Keratinocyte (primary cell): ENCODE measurements around the gene NF1. TPM values are rescaled to one million over a fixed set of nuclear protein-coding genes. Genes with fewer than 3 reads are reported as not detected.
"Not testable (repeated sequence)": the region's sequence is repeated elsewhere in the genome, so short reads cannot be mapped to it uniquely, and the experiment has no call there.

Experiments used
- DNase-seq: peaks from one replicate; pipeline ENCODE4 v3.0.0-alpha.2; 2011; ENCODE audit warnings: low read depth, missing footprints, low spot score
- FAIRE-seq: peaks from 2 replicates; lab custom pipeline; 2011; peaks lifted over from hg19 to GRCh38; lab: Jason Lieb, UNC
- H2AFZ ChIP-seq: 2 replicates; pipeline ENCODE4 v1.6.0; 2012; ENCODE audit warnings: low read length, control low read depth, inconsistent platforms; ENCODE audit not compliant: control insufficient read depth
- H3K27ac ChIP-seq: 2 replicates; pipeline ENCODE4 v1.5.1; 2011; ENCODE audit warnings: low read length; ENCODE audit not compliant: control insufficient read depth, insufficient read depth
- H3K27me3 ChIP-seq: 3 replicates; pipeline ENCODE4 v1.6.0; 2011; ENCODE audit warnings: low read length; ENCODE audit not compliant: control insufficient read depth, insufficient read depth; ENCODE audit errors: extremely low read depth
- H3K36me3 ChIP-seq, 2 experiments: 2 replicates in 1 of 2; 3 replicates in 1 of 2; pipeline ENCODE4 v1.5.1; 2011; ENCODE audit warnings: low read length in 2 of 2, mild to moderate bottlenecking in 1 of 2; ENCODE audit not compliant: control insufficient read depth in 2 of 2, insufficient read depth in 2 of 2; ENCODE audit errors: extremely low read depth in 1 of 2
- H3K4me1 ChIP-seq: 3 replicates; pipeline ENCODE4 v1.5.1; 2011; ENCODE audit warnings: low read length; ENCODE audit not compliant: control insufficient read depth, insufficient read depth; ENCODE audit errors: extremely low read depth
- H3K4me2 ChIP-seq: 3 replicates; pipeline ENCODE4 v1.6.0; 2011; ENCODE audit warnings: low read depth, low read length; ENCODE audit not compliant: control insufficient read depth, insufficient read depth; ENCODE audit errors: extremely low read depth
- H3K4me3 ChIP-seq, 3 experiments: fragments of 200-600 bp in 1 of 3; sonication (generic) in 1 of 3; 2 replicates in 2 of 3; 3 replicates in 1 of 3; pipeline ENCODE4 v1.5.1; 2011 to 2016; ENCODE audit warnings: low read length in 3 of 3, mild to moderate bottlenecking in 3 of 3, control low read depth in 2 of 3, inconsistent platforms in 1 of 3, low read depth in 1 of 3, mixed read lengths in 1 of 3, mixed run types in 1 of 3, moderate library complexity in 1 of 3; ENCODE audit not compliant: control insufficient read depth in 2 of 3, insufficient read depth in 2 of 3; ENCODE audit errors: extremely low read depth in 1 of 3
- H3K79me2 ChIP-seq: 2 replicates; pipeline ENCODE4 v1.6.0; 2012; ENCODE audit warnings: low read length; ENCODE audit not compliant: control insufficient read depth, insufficient read depth
- H3K9ac ChIP-seq: 3 replicates; pipeline ENCODE4 v1.6.0; 2011; ENCODE audit warnings: low read length; ENCODE audit not compliant: control insufficient read depth, insufficient read depth; ENCODE audit errors: extremely low read depth
- H3K9me1 ChIP-seq: 3 replicates; pipeline ENCODE4 v1.6.0; 2011; ENCODE audit warnings: low read length; ENCODE audit not compliant: control insufficient read depth, insufficient read depth; ENCODE audit errors: extremely low read depth
- H3K9me3 ChIP-seq: 2 replicates; pipeline ENCODE4 v1.5.1; 2012; ENCODE audit warnings: low read depth, low read length; ENCODE audit not compliant: control insufficient read depth
- H4K20me1 ChIP-seq: 3 replicates; pipeline ENCODE4 v1.6.0; 2011; ENCODE audit warnings: low read length; ENCODE audit not compliant: control insufficient read depth, insufficient read depth; ENCODE audit errors: extremely low read depth
- CTCF ChIP-seq, 3 experiments: IDR thresholded peaks in 1 of 3; conservative IDR thresholded peaks in 1 of 3; optimal IDR thresholded peaks in 1 of 3; 2 replicates in 2 of 3; 3 replicates in 1 of 3; pipeline versions ENCODE3 to v1.5.1; 2011; ENCODE audit warnings: low read length in 3 of 3, mild to moderate bottlenecking in 3 of 3, moderate library complexity in 2 of 3, control low read depth in 1 of 3, inconsistent platforms in 1 of 3; ENCODE audit not compliant: insufficient read depth in 2 of 3; ENCODE audit errors: extremely low read depth in 1 of 3
- EZH2 ChIP-seq: IDR thresholded peaks from one replicate; pipeline ENCODE4 v1.6.1; 2012; ENCODE audit warnings: inconsistent platforms, mild to moderate bottlenecking, low read length, moderate library complexity
- dilution Hi-C: fragments of 300-500 bp; cut with MboI; formaldehyde crosslinking; loops from one replicate; pipeline ENCODE4 v1.7.0; 2020; ENCODE audit warnings: low sequenced_read_pairs; ENCODE audit not compliant: extremely low pct_ligation_motif_present
- polyA plus RNA-seq, 5 experiments: library from polyadenylated mRNA; depleted of rRNA in 3 of 5; stranded (reverse) in 3 of 5; stranded (forward) in 1 of 5; unstranded in 1 of 5; fragments of >200 nt; gene quantifications; 1 replicate in 1 of 5; 2 replicates in 3 of 5; 3 replicates in 1 of 5; pipeline versions ENCODE4 v1.2.1 to v1.2.3, GENCODE V29; 2011 to 2012; ENCODE audit warnings: missing spikeins in 2 of 5, low read depth in 1 of 5, low replicate concordance in 1 of 5

NF1 gene
- polyA plus RNA-seq, 1 donor (not counting 4 experiments of a cell fraction or from before 2014, with no cell fraction given): 26.7 TPM

- dilution Hi-C loops: no loop called here
- DNase-seq: no peak
- H3K36me3 ChIP-seq: no peaks in the 10 kb centered on the region
- no peaks in the 10 kb centered on the region for H3K79me2 ChIP-seq
- no peak overlapping the region for H3K4me3 ChIP-seq
- H3K9ac ChIP-seq: no peak overlapping the region
- TF ChIP-seq CTCF (optimal IDR thresholded peaks at IDR 0.05 in 1 of 3, IDR thresholded peaks at IDR 0.05 in 1 of 3, conservative IDR thresholded peaks at IDR 0.05 in 1 of 3; ENCODE audit: extremely low read depth in 1 of 3, insufficient read depth in 2 of 3, low read length in 3 of 3): no peak
- TF ChIP-seq EZH2: no peak
- no peaks in the 10 kb centered on the region for H4K20me1 ChIP-seq
- H3K9me3 ChIP-seq: no peaks in the 10 kb centered on the region
- H3K27me3 ChIP-seq: no peaks in the 10 kb centered on the region
- H2AFZ ChIP-seq: no peak overlapping the region
- FAIRE-seq: no peak
- no peaks in the 10 kb centered on the region for H3K9me1 ChIP-seq
- H3K4me1 ChIP-seq: no peaks in the 10 kb centered on the region
- no peak overlapping the region for H3K27ac ChIP-seq
- H3K4me2 ChIP-seq: no peak overlapping the region
Observed at GRCh38 chr17:31175237-31175636, 80.5 kb downstream of the NF1 start.

- H2AFZ ChIP-seq, H3K27ac ChIP-seq, H3K9me3 ChIP-seq, H3K27me3 ChIP-seq, H3K36me3 ChIP-seq, H3K4me2 ChIP-seq, H3K79me2 ChIP-seq, H3K9me1 ChIP-seq, H3K9ac ChIP-seq, H4K20me1 ChIP-seq, dilution Hi-C loops, H3K4me1 ChIP-seq, FAIRE-seq, DNase-seq, H3K4me3 ChIP-seq: not testable (repeated sequence)
Observed at GRCh38 chr17:31176143-31176542, 81.4 kb downstream of the NF1 start.

GRCh38 chr17:31178951-31179350, 84.2 kb downstream of the NF1 start:
- H4K20me1 ChIP-seq, H3K27me3 ChIP-seq, H2AFZ ChIP-seq, H3K4me3 ChIP-seq, H3K4me1 ChIP-seq, H3K9ac ChIP-seq, H3K9me3 ChIP-seq, H3K4me2 ChIP-seq, FAIRE-seq, H3K27ac ChIP-seq, dilution Hi-C loops, H3K9me1 ChIP-seq, H3K79me2 ChIP-seq, DNase-seq, H3K36me3 ChIP-seq: not testable (repeated sequence)
